ENCODE measurements around the gene GRAMD1B.
A peak's percentile ranks its signal among the peaks of the same experiment; 100 is the strongest.
"Not testable (repeated sequence)": the region's sequence is repeated elsewhere in the genome, so short reads cannot be mapped to it uniquely, and the experiment has no call there.

The GRAMD1B gene

DNA sequence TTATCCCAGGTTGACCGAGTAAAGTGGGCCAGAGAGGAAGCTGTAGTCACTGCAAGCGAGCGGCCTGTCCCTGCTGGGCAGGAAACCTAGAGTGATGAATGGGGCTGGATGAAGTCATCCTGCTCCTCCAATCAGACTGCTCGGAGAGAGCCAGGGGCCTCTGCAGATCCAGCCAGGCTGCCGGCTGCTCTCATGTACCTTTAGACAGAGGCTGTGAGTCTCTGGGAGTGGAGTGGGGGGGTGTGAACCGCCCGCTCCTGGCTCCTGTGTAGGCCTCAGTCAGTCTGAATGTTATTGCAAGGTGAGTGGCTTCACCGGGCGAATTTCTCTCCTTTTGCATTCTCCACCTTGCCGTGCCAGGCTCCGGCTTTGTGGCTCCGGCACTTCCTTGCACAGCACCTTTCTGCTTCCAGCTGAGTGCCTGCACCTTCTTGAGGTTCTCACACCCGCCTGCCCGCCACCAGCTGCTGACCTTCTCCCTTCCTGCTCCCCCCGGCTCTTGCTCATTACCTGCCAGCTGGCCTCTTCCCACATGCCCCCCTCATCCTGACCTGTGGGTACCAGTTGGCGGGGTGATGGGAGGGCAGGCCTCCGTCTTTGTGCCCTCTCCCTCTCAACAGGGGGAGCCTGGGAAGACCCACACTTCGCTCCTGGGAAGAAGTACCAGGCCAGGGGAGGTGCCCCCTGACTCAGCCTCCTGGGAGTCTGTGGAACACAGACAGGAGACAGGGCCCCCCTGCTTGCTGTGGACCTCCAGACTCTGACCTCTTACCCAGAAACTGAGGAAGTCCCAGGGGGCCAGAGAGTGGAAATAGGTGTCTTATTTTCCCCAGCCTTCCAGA, 79.9 kb downstream of the GRAMD1B start:
- DNase-seq (ENCODE audit: low spot score): no peak

DNA sequence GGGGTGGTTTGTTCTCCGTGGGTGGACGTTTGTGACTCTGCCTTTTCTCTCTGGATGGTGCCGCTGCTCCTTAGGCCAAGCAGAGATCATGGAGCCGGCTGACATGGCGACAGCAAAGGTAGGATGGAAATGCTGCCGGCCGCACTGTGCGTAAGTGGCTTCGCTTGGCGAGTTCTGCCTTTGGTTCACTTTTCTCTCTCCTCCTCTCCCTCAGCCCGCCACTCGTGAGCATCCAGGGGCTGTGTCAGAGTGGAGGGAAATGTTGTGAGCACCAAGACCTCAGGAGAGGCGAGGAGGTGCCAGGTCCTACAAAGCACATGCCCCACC, 80.5 kb downstream of the GRAMD1B start:
- no peak for DNase-seq (ENCODE audit: low spot score)

DNA sequence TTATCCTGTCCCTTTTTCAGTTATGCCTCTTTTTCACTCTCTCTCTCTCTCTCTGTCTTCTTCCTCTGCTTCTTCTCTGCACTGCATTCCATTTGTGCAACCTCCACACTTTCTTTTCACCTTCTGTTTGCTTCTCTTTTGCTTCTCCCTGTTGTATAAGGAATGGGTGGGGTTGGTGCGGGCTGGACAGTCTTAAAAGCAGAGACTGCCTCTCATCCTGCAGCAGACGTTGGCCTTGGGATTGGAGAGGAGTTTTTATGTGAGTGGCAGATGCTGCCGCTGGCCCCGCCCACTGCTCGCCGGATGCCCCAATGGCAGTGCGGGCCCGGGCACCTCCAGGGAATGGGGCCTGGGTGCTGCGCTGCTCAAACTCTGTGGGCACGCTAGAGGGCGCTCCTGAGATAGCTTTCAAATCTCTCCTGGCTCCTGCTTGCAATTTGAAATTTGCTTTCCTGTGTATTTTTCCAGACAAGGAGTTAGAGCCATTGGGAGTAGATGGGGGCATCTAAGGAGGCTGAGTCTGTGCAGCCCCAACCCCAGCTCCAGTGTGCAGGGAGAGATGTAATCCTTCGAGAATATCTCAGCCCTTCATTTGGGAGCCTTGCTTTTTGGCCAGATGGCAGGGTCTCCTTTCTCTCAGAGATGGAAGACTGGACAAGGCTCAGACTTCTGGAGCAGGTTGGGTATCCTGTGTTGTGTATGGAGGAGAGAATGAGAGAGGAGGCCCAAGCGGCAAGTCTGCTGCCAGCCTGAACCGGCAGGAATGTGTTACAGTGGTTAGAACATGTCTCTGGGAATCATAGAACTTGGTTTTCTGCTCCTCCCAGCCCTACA, 81.2 kb downstream of the GRAMD1B start:
- DNase-seq (ENCODE audit: low spot score): peak; percentile 69

DNA sequence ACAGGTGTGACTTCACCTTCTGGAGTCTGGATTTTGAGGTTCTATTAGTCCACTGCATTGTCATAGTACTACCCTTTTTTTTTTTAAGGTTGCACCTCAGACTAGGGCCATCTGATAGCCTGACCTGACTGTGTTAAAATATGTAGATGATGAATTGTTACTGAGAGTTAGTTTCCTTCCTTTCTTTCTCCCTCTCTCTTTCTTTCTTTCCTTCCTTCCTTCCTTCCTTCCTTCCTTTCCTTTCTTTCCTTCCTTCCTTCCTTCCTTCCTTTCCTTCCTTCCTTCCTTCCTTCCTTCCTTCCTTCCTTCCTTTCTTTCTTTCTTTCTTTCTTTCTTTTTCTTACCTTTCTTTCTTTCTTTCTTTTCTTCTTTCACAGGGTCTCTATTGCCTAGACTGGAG, 83.2 kb downstream of the GRAMD1B start:
- DNase-seq (ENCODE audit: low spot score): not testable (repeated sequence)

DNA sequence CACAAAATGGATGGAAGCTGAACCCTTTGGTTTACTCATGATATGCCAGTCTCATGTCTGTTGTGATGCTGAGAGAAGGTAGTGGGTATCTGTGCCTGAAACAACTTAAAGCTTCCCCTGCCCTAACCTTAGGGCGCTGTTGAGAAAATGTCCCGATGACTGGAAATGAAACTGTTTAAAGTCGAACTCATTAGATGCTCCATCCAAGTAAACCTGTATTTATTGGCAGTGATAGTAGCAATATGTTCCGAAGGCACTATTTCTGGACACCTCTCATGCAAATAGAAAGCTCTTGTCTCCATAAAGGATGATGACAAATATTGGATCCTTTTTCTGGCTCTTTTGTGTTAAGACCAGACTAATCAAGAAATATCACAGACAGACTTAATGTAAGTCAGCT, 86.2 kb downstream of the GRAMD1B start:
- no peak for DNase-seq (ENCODE audit: low spot score)

DNA sequence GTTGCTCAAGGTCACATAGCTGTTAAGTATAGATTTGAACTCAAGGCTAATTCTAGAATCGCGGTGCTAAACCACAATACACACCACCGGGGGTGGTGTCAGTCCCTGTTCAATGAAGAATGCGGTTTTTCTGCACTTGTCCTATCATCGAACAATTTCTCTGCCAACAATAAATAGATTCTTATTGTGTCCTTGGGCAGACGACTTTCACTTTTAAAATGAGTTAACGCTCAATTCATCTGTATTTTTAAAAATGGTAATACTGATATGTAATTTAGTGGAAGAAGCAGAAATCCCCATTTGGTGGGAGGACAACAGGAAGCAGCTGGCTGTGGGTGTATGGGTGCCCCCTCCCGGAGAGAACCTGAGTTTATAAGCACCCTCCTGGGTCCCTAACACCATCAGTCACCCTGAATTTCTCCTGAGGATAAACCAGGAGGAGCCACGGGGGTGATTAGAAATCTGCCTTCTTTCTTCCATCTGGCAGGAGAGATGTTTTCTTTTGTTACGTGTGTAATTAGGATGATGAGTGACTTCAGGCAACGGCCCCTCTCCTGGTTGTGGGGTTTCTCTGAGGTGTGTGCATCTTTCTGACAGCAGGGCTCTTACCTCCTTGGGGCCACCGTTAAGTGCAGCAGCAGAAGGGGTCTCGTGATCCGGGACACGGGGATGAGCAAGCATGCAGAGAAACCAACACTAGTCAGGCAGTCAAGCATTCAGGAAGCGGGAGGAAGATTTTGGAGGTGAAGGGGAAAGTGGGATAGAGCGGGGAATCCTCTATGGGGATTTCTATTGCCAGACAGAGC, 87.7 kb downstream of the GRAMD1B start:
- DNase-seq (ENCODE audit: low spot score): no peak

DNA sequence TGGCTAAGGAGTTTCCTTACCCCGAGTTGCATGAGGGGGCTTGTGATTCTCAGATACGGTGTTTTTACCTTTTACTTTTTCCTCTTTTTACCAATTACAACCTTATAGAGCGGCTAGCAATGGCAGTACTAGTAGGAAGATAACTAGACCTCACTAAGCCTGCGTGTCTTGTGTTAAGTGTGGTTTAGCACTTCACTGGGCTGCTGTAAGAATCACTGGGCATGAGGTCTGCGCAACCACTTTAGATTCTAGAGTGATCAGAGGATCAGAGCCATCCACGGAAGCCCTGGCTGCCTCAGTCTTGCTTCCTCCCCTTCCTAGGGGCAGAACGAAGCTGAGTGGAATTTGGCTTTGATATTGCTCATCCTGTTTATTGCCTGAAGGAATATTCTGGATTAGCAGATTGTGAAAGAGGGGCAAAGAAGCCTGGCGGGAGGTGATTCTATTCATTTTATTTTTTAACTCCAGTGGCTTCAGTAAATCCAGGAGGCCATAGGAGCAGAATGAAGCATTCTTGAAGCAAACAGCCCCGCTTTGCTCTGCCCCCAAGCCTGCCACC, 88.5 kb downstream of the GRAMD1B start:
- no peak for DNase-seq (ENCODE audit: low spot score)

DNA sequence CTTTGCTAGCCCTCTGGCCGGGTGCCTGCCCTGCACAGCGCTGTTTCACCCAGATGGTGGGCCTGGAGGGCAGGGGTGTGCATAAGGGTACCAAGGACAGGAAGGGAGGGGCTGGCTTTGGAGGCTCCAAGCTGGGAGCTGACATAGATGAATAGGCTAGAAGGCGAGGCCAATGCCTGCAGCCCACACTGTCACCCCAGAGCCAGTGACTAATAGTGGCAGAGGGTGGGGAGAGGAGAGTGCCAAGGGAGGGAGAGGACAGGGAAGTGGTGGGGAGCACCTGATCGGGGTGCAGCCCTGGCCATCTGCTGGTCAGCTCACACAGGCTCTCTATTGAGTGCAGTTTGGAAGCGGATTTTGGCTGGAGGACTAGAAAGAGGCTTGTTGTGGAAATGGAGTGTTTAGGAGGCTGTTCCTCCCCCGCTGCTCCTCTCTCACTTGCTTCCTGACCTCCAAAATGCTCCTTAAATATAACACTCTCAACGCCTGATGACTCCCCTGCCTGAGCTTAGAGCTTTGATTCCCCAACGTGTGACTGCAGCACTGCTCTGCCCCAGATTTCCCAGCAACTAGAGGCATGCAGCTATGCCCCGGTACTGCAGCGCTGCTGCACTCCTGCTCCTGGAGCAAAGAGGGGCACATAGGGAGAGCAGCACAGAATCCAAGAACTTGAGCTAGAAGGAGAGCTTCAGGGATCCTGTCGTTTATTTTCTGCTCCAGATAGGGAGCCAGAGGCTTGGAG, 89.2 kb downstream of the GRAMD1B start:
- DNase-seq (ENCODE audit: low spot score): no peak

DNA sequence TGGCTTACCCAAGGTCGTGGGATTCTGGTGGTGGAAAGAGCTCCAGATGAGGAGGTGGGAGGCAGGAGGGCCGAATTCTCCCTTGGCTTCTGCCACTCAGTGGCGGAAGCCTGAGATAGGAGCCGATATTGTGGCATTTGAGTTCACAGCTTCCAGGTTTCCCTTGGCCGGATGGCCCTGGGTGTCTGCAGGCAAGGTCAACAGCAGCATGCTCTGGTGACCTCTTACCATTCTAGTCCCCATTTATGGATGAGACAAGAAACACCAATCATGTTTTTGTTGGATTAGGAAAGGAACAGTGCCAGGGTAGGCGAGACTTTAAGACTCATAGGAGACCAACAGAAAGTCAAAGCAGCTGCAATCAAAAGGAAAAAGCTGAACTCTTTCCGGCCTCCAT, 89.7 kb downstream of the GRAMD1B start:
- DNase-seq (ENCODE audit: low spot score): no peak

DNA sequence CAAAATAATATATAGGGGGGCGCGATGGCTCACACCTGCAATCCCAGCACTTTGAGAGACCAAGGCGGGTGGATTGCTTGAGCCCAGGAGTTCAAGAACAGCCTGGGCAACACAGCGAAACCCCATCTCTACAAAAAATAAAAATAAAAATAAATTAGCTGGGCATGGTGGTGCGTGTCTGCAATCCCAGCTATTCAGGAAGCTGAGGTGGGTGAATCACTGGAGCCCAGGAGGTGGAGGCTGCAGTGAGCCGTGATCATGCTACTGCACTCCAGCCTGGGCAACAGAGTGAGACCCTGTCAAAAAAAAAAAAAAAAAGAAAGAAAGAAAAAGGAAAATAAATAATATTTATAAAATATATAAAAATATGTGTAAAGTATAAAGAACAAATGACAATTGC, 90.4 kb downstream of the GRAMD1B start:
- not testable (repeated sequence) for DNase-seq (ENCODE audit: low spot score)

DNA sequence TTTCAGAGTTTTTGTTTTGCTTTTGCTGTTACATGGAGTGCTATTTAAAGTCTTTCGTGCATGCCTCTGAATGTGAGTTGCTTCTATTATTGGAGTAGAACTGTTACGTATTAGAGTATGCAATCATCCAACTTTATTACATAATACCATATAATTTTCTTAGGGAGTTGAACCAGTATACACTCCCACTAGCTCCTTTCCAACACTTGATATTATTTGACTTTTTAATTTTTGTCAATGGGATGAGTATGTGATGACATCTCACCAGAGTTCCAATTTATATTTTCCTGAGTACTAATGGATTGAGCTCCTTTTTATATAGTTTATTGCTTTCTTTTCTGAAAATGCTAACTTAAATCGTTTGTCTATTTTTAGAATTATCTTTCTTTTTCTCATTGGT, 90.9 kb downstream of the GRAMD1B start:
- no peak for DNase-seq (ENCODE audit: low spot score)

DNA sequence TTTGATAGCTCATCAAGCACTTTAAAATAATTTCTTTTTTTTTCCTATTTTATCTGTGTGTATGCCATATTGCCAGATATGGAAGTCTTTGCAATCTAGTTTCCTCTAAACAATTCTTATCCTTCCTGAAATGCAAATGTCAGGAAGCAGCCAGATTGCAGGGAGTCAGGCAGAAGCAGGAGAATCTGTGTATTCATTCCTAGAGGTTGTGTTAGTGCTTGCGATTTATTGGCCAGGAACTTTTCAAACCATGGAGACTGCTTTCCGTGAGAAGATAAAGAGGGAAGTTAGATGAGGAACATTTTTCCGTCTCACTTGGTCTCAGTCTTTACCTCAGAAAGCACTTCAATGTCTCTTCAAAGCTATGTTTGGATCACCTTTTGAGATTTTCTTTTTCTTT, 91.9 kb downstream of the GRAMD1B start:
- DNase-seq (ENCODE audit: low spot score): no peak

DNA sequence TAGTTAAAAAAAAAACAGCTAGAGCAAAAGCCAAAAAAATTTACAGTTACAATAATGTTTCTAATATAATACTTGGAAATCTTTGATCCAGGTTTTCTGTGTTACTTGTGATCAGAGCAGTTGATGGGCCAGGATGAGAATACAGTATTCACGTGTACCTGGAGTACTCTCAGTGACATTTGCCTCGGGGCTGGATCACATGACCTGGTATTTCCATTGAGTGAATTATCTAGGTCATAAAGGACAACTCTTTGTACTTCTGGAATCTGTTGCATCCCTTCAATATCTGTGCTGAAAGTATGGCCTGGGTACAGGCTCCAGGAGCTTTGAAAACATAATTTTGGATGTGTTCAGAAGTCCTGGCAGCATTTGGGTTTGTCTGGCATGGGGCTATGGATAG, 93.5 kb downstream of the GRAMD1B start:
- DNase-seq (ENCODE audit: low spot score): no peak

DNA sequence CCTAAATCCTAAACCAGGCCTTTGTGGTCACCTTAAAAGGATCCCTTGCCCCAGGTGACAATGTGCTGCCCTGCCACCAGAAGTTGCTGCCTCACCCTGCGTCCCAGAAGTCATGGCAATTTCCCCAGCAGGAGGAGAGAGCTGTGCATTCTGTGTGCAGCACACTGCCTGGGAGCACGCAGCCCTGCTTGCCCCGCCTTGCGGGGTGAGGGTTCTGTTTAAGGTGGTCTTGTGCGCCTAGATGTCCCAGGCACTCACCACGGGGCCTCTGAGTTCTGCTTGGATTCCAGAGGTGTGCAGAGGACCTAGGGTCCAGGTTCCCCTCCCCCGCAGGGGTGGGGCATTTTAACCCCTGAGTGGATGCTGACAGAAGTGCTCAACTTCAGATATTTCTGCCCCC, 95.0 kb downstream of the GRAMD1B start:
- no peak for DNase-seq (ENCODE audit: low spot score)

DNA sequence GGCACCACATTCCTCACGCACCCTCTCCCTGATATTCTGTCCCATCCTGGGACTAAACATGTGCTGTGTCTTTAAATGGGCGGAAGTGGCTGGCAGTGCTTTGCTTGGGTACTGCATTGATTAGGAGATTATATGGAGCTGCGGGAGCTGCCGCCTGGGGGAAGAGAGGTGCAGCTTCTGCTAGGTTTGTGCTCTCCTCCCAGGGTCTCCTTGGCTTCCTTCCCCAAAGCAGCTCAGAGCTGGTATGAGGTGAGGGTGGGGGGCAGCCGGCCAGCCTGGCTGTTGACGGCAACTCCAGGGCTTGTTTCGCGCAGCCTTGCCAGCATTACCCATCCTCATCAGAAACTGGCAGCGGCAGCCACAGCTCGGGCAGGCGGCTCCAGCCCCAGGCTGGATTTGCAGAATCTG, 95.4 kb downstream of the GRAMD1B start:
- no peak for DNase-seq (ENCODE audit: low spot score)

DNA sequence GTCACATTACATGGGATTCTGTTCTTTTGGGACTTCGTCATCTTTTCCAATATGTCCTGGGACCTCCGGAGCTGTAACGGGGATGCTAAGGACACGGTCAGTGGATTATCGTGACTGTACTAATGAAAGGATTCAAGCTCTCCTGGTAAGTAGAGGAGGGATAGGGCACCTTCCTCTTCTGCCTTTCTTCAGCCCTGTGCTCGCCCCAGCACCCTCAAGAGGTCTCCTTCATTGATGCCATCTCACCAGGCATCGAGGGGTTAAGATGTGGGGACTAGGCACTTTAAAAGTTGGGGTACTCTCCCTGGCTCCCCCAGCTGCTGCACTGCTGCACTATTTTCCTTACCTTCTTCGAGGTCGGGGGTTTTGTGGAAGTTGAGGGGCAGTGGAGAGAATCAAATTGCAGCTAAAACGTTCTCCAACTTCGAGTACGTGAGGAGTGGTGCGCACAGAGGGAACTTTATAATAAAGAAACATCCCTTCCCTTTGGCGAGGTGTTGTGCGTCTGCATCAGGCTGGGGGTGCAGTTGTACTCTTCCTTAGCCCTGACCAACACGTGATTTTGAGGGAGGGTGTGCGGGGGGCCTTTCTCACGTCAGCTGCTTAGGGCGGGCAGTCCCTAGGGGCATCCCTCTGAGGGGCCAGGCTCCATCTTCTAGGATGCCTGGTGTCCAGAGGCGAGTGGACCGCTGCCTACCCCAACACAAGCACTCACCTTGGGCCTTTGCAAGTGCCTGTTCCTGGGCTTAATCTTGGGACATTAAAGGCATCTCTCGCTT, 96.1 kb downstream of the GRAMD1B start:
- DNase-seq (ENCODE audit: low spot score): no peak

DNA sequence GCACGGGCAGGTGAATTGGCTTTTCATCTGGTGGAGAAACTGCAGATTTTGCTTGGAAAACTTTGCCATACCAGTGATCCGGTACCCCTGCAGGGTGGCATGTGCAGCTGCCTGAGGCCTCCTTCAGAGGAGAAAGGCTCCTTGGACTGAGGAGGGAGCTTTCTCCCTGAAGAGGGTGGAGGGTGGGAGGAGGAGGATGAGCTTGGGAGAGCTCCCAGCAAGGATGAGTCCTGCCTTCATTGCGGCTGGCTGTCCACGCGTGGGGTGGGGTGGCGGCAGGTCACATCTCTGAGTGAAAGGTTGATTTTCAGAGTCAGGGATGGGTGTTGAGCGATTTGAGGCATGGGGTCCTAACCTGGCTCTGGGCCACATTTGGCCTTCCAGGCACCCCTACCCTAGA, 96.8 kb downstream of the GRAMD1B start:
- DNase-seq (ENCODE audit: low spot score): no peak

DNA sequence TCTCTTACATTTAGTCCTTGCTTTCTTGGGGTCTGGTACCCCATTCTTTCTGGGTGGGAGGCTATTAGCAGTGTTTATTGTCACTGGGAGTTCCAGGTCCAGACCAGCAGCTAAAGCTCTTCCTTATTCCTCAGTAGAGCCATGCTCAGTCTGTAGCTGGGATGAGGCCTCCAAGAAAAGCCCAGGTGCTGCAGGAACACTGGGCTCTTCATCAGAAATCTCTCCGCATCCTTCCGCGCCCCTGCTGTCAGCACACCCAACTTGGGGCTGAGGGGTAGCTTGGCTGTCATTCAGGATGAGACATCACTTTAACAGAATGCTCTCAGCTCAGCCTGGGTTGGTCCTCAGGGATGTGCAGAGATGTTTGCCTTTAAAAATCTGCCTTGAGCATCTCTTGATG, 97.5 kb downstream of the GRAMD1B start:
- no peak for DNase-seq (ENCODE audit: low spot score)

DNA sequence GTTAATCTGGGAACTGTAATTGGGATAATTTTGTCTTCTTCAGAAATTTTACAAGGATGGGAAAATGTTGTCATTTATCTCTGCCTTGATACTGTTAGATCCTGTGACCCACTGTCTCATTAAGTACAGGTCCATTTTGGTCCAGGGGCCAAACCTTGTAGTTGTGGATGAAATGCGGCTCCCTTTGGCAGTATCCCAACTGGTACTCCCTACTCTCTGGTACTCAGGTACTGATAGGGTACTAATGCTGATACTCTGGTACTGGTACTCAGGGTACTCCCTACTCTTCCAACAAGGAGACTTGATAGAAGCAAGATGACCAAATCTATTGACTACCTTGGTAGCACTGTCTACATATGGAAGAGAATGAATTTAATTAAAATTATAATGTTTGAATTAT, 97.9 kb downstream of the GRAMD1B start:
- no peak for DNase-seq (ENCODE audit: low spot score)

DNA sequence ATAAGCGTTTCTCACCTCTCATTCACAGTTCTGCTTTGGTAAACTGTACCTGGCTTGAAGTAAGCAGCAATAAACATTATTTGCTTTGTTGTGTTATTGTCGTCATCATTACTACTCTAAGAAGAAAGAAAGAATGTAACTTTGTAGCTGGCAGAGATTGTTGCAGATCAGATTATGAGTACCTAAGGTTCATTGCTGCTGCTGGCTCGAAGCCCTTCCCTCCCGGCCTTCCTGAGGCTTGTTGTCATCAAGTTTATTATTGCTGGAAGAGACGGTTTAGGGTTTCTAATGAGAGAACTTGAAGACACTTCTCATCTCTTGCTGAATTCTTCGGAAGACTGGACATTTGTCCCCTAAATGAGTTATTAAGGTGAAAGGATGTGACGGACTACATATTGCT, 101.3 kb downstream of the GRAMD1B start:
- DNase-seq (ENCODE audit: low spot score): no peak

DNA sequence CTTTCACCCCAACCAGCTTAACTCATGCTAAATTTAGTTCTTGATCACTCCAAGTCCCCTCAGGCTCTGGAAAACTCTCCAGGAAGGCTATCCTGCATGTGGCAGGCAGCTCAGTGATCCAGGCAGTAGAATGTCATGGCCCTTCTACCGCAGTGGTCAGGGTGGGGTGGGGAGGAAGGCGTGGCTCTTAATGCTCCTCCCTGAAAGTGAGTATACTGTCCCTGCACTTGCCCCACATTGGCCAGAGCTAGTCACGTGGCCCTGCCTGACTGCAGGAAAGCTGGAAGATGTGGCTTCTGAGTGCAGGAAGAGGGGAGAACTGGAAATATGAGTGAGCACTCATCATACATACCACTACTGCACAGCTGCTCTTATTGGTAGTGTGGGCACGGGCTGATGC, 102.1 kb downstream of the GRAMD1B start:
- no peak for DNase-seq (ENCODE audit: low spot score)
